ENCODE measurements around the gene WDR72. TPM values are rescaled to one million over a fixed set of nuclear protein-coding genes. Genes with fewer than 3 reads are reported as not detected.

The WDR72 gene
- total and polyA plus RNA-seq, 7 experiments from 2014 or later, result not detected

GRCh38 chr15:53581513-53581912 lies 177.9 kb downstream of the WDR72 start:
- CTCF ChIA-PET, result no interaction called here
- Mint-ChIP-seq H3K27ac (no peak overlapping the region), H3K4me1 (no peaks in the 10 kb centered on the region), H3K27me3 (peaks cover 0 to 9% (median 1%) of the 10 kb centered on the region in 5 donors), H3K9me3 (peaks cover 0 to 2% (median 0%) of the 10 kb centered on the region in 11 donors), H3K4me3 (no peak overlapping the region), H3K36me3 (no peaks in the 10 kb centered on the region)
- ATAC-seq (no peak), DNase-seq (no peak)
- H3K4me1 ChIP-seq (ENCODE audit: control insufficient read depth in 2 of 2, insufficient read depth in 2 of 2, low read length in 2 of 2), result no peaks in the 10 kb centered on the region
- intact Hi-C loops (cut with micrococcal nuclease), result no loop called here
- no peaks in the 10 kb centered on the region for H3K36me3 ChIP-seq (ENCODE audit: control insufficient read depth in 2 of 3, insufficient read depth in 3 of 3, low read length in 3 of 3)
- H3K4me3 ChIP-seq (ENCODE audit: low read length), result no peak overlapping the region
- no peaks in the 10 kb centered on the region for H3K9me3 ChIP-seq (ENCODE audit: control insufficient read depth in 2 of 3, low read length in 3 of 3)
- no peaks in the 10 kb centered on the region for H3K27me3 ChIP-seq (ENCODE audit: control insufficient read depth in 2 of 2, insufficient read depth in 2 of 2, low read length in 2 of 2)
- POLR2A ChIA-PET, result no interaction called here
- no peak overlapping the region for H3K27ac ChIP-seq (ENCODE audit: low read depth, low read length)

DNA sequence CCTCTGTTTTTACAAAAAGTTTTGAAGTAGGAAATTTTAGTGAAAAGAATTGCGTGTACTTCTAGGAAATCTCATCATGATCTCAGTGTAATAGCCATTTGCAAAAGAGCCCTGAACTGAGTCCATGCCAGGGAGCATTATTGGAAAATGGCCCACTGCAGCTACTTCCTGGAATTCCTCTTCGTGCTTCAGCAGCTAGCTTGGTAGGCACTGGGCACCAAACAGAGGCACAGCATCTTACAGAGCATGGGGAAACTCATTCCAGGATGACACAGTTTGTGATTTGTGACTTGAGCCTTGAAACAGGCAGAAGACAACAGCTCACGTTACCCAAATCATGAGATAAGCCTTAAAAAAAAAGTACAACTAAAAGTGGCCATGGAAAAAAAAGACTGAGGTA lies 179.1 kb downstream of the WDR72 start:
- Mint-ChIP-seq H3K4me3 (no peak overlapping the region), H3K4me1 (no peaks in the 10 kb centered on the region), H3K27ac (no peak overlapping the region), H3K9me3 (peaks cover 0 to 2% (median 0%) of the 10 kb centered on the region in 11 donors), H3K36me3 (no peaks in the 10 kb centered on the region), H3K27me3 (peaks cover 0 to 15% (median 0%) of the 10 kb centered on the region in 5 donors)
- H3K27ac ChIP-seq (ENCODE audit: low read depth, low read length), result no peak overlapping the region
- no peaks in the 10 kb centered on the region for H3K9me3 ChIP-seq (ENCODE audit: control insufficient read depth in 2 of 3, low read length in 3 of 3)
- H3K36me3 ChIP-seq (ENCODE audit: control insufficient read depth in 2 of 3, insufficient read depth in 3 of 3, low read length in 3 of 3), result no peaks in the 10 kb centered on the region
- no peaks in the 10 kb centered on the region for H3K27me3 ChIP-seq (ENCODE audit: control insufficient read depth in 2 of 2, insufficient read depth in 2 of 2, low read length in 2 of 2)
- intact Hi-C loops (cut with micrococcal nuclease), result no loop called here
- DNase-seq (no peak), ATAC-seq (no peak)
- ChIA-PET POLR2A (no interaction called here), CTCF (no interaction called here)
- no peak overlapping the region for H3K4me3 ChIP-seq (ENCODE audit: low read length)
- H3K4me1 ChIP-seq (ENCODE audit: control insufficient read depth in 2 of 2, insufficient read depth in 2 of 2, low read length in 2 of 2), result no peaks in the 10 kb centered on the region

DNA sequence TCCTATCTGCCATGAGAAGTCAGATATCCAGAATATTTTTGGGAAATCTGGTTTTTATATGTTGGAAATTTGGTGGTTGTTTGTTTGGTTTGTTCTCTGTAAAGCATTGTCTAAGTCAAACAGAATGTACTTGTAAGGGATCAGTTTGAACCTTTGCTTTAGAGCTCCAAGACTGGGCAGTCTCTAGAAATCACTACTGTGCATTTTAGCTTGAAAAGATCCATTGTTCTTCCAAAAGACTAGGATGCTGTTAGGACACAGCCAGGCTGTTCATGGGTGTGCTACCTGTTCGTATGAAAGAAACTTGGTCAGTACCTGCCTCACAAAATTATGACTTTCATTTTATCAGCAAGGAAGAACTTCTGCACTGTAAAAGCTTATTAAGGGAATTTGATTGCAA lies 182.6 kb downstream of the WDR72 start:
- no peak for DNase-seq
- CTCF ChIA-PET, result no interaction called here
- no peaks in the 10 kb centered on the region for H3K36me3 Mint-ChIP-seq

GRCh38 chr15:53573091-53573490 lies 186.4 kb downstream of the WDR72 start:
- Histone ChIP-seq H3K36me3 (ENCODE audit: control insufficient read depth in 2 of 3, insufficient read depth in 3 of 3, low read length in 3 of 3) (no peaks in the 10 kb centered on the region), H3K27ac (ENCODE audit: low read depth, low read length) (no peak overlapping the region), H3K4me1 (ENCODE audit: control insufficient read depth in 2 of 2, insufficient read depth in 2 of 2, low read length in 2 of 2) (no peaks in the 10 kb centered on the region), H3K4me3 (ENCODE audit: low read length) (no peak overlapping the region), H3K27me3 (ENCODE audit: control insufficient read depth in 2 of 2, insufficient read depth in 2 of 2, low read length in 2 of 2) (no peaks in the 10 kb centered on the region), H3K9me3 (ENCODE audit: control insufficient read depth in 2 of 3, low read length in 3 of 3) (no peaks in the 10 kb centered on the region)
- no peak overlapping the region for H3K4me3 Mint-ChIP-seq
- ATAC-seq (no peak), DNase-seq (no peak)
- no peaks in the 10 kb centered on the region for H3K4me1 Mint-ChIP-seq
- peaks cover 0 to 8% (median 0%) of the 10 kb centered on the region in 5 donors for H3K27me3 Mint-ChIP-seq
- intact Hi-C loops (cut with micrococcal nuclease), result no loop called here
- H3K27ac Mint-ChIP-seq, result no peak overlapping the region
- ChIA-PET CTCF (no interaction called here), POLR2A (no interaction called here)
- H3K36me3 Mint-ChIP-seq, result no peaks in the 10 kb centered on the region
- peaks cover 0 to 7% (median 0%) of the 10 kb centered on the region in 11 donors for H3K9me3 Mint-ChIP-seq

More for the DNA sequence above, 182.6 kb downstream of the WDR72 start:
- Histone ChIP-seq H3K36me3 (ENCODE audit: control insufficient read depth in 2 of 3, insufficient read depth in 3 of 3, low read length in 3 of 3) (no peaks in the 10 kb centered on the region), H3K9me3 (ENCODE audit: control insufficient read depth in 2 of 3, low read length in 3 of 3) (no peaks in the 10 kb centered on the region), H3K27ac (ENCODE audit: low read depth, low read length) (no peak overlapping the region), H3K4me3 (ENCODE audit: low read length) (no peak overlapping the region), H3K4me1 (ENCODE audit: control insufficient read depth in 2 of 2, insufficient read depth in 2 of 2, low read length in 2 of 2) (no peaks in the 10 kb centered on the region), H3K27me3 (ENCODE audit: control insufficient read depth in 2 of 2, insufficient read depth in 2 of 2, low read length in 2 of 2) (no peaks in the 10 kb centered on the region)
- H3K27me3 Mint-ChIP-seq, result peaks cover 0 to 11% (median 0%) of the 10 kb centered on the region in 5 donors
- H3K4me3 Mint-ChIP-seq, result no peak overlapping the region
- intact Hi-C loops (cut with micrococcal nuclease), result no loop called here
- no peaks in the 10 kb centered on the region for H3K4me1 Mint-ChIP-seq
- H3K9me3 Mint-ChIP-seq, result peaks cover 0 to 4% (median 0%) of the 10 kb centered on the region in 11 donors
- POLR2A ChIA-PET, result no interaction called here
- ATAC-seq, result no peak
- no peak overlapping the region for H3K27ac Mint-ChIP-seq

- no peaks in the 10 kb centered on the region for H3K9me3 ChIP-seq (ENCODE audit: control insufficient read depth in 2 of 3, low read length in 3 of 3)
- no peaks in the 10 kb centered on the region for H3K4me1 ChIP-seq (ENCODE audit: control insufficient read depth in 2 of 2, insufficient read depth in 2 of 2, low read length in 2 of 2)
- ATAC-seq (no peak), DNase-seq (no peak)
- H3K4me3 ChIP-seq (ENCODE audit: low read length), result no peak overlapping the region
- ChIA-PET CTCF (interaction anchor here (0.7 kb wide), 1 partner anchor 321 kb away, joined by 5 read pairs; no protein-coding TSS in a partner anchor), POLR2A (no interaction called here)
- H3K36me3 ChIP-seq (ENCODE audit: control insufficient read depth in 2 of 3, insufficient read depth in 3 of 3, low read length in 3 of 3), result no peaks in the 10 kb centered on the region
- H3K27me3 ChIP-seq (ENCODE audit: control insufficient read depth in 2 of 2, insufficient read depth in 2 of 2, low read length in 2 of 2), result no peaks in the 10 kb centered on the region
- Mint-ChIP-seq H3K4me1 (no peaks in the 10 kb centered on the region), H3K9me3 (peaks cover 0 to 6% (median 0%) of the 10 kb centered on the region in 11 donors), H3K27ac (no peak overlapping the region), H3K36me3 (no peaks in the 10 kb centered on the region), H3K27me3 (peaks cover 0 to 6% (median 4%) of the 10 kb centered on the region in 5 donors), H3K4me3 (no peak overlapping the region)
- H3K27ac ChIP-seq (ENCODE audit: low read depth, low read length), result no peak overlapping the region
- intact Hi-C loops (cut with micrococcal nuclease), result no loop called here
Measured at GRCh38 chr15:53569751-53570480, 189.5 kb downstream of the WDR72 start.

DNA sequence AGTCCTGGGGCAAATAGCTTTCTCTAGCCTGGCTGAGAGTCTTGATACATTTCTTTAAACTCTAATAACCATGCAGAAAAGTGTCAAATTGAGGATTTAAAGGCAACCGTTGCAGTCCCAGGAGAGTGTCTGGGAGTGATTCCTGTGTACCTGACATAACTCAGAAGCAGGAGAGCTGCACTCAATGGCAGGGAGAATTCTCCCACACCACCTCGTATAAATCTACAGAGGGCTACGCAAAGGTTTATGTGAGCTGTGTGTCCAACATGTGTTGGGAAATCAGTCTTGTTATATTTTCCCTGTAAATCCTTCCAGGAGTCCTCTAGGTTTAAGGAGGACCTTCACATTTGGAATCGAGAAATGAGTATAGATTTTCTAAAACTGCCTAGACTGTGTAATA lies 192.6 kb downstream of the WDR72 start:
- ATAC-seq (no peak), DNase-seq (no peak)
- ChIA-PET CTCF (no interaction called here), POLR2A (no interaction called here)
- H3K4me3 Mint-ChIP-seq, result no peak overlapping the region
- Histone ChIP-seq H3K4me1 (ENCODE audit: control insufficient read depth in 2 of 2, insufficient read depth in 2 of 2, low read length in 2 of 2) (no peaks in the 10 kb centered on the region), H3K9me3 (ENCODE audit: control insufficient read depth in 2 of 3, low read length in 3 of 3) (no peaks in the 10 kb centered on the region), H3K27me3 (ENCODE audit: control insufficient read depth in 2 of 2, insufficient read depth in 2 of 2, low read length in 2 of 2) (no peaks in the 10 kb centered on the region), H3K27ac (ENCODE audit: low read depth, low read length) (no peak overlapping the region), H3K36me3 (ENCODE audit: control insufficient read depth in 2 of 3, insufficient read depth in 3 of 3, low read length in 3 of 3) (no peaks in the 10 kb centered on the region), H3K4me3 (ENCODE audit: low read length) (no peak overlapping the region)
- peaks cover 0 to 10% (median 4%) of the 10 kb centered on the region in 5 donors for H3K27me3 Mint-ChIP-seq
- H3K9me3 Mint-ChIP-seq, result peaks cover 0 to 6% (median 0%) of the 10 kb centered on the region in 11 donors
- no peaks in the 10 kb centered on the region for H3K36me3 Mint-ChIP-seq
- H3K27ac Mint-ChIP-seq, result no peak overlapping the region
- H3K4me1 Mint-ChIP-seq, result no peaks in the 10 kb centered on the region
- intact Hi-C loops (cut with micrococcal nuclease), result no loop called here

DNA sequence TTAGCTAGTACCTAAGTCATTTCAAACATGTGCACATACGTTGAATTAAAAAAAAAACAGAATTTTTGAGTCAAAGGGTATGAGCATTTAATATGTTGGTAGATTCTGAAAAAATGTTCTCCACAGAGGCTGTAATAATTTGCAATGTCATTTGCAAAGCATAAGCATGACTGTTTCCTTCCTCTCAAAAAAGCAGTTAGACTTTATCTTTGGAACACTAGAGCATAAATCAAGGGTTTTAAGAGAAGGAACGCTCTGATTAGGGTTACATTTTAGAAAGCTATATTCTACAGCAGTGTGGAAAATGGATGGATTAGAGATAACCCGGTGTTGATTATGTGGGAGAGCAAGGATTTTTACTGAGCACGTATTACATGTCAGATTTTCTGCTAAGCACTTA lies 193.7 kb downstream of the WDR72 start:
- Histone ChIP-seq H3K36me3 (ENCODE audit: control insufficient read depth in 2 of 3, insufficient read depth in 3 of 3, low read length in 3 of 3) (no peaks in the 10 kb centered on the region), H3K27ac (ENCODE audit: low read depth, low read length) (no peak overlapping the region), H3K9me3 (ENCODE audit: control insufficient read depth in 2 of 3, low read length in 3 of 3) (no peaks in the 10 kb centered on the region), H3K27me3 (ENCODE audit: control insufficient read depth in 2 of 2, insufficient read depth in 2 of 2, low read length in 2 of 2) (no peaks in the 10 kb centered on the region), H3K4me1 (ENCODE audit: control insufficient read depth in 2 of 2, insufficient read depth in 2 of 2, low read length in 2 of 2) (no peaks in the 10 kb centered on the region), H3K4me3 (ENCODE audit: low read length) (no peak overlapping the region)
- Mint-ChIP-seq H3K27ac (no peak overlapping the region), H3K36me3 (no peaks in the 10 kb centered on the region), H3K4me3 (no peak overlapping the region), H3K27me3 (peaks cover 0 to 10% (median 4%) of the 10 kb centered on the region in 5 donors), H3K4me1 (no peaks in the 10 kb centered on the region), H3K9me3 (peaks cover 0 to 6% (median 0%) of the 10 kb centered on the region in 11 donors)
- intact Hi-C loops (cut with micrococcal nuclease), result no loop called here
- ChIA-PET POLR2A (no interaction called here), CTCF (no interaction called here)
- ATAC-seq, result no peak
- DNase-seq, result no peak
